ENCODE results near the gene GLIPR2. TPM values are rescaled to one million over a fixed set of nuclear protein-coding genes. Genes with fewer than 3 reads are reported as not detected.
A peak's percentile ranks its signal among the peaks of the same experiment; 100 is the strongest.
"Not testable (repeated sequence)": the region's sequence is repeated elsewhere in the genome, so short reads cannot be mapped to it uniquely, and the experiment has no call there.

Gene GLIPR2
- total RNA-seq, 1 donor from 2014 or later: 7.3 TPM

GRCh38 chr9:36154331-36154952, 17.9 kb downstream of the GLIPR2 start:
- no peaks in the 10 kb centered on the region for H3K4me1 Mint-ChIP-seq (ENCODE audit: low read depth)
- H3K27me3 Mint-ChIP-seq: no peaks in the 10 kb centered on the region
- H3K27ac Mint-ChIP-seq: peak overlapping the region; percentile 49
- no peak overlapping the region for H3K4me3 Mint-ChIP-seq (ENCODE audit: low read depth)
- TF ChIP-seq CTCF (IDR thresholded peaks at IDR 0.05; ENCODE audit: unreplicated experiment): no peak
- no peaks in the 10 kb centered on the region for H3K9me3 Mint-ChIP-seq (ENCODE audit: low read depth)
- H3K36me3 Mint-ChIP-seq (ENCODE audit: insufficient read depth): no peaks in the 10 kb centered on the region
- DNase-seq (ENCODE audit: low spot score, unreplicated experiment): no peak

DNA sequence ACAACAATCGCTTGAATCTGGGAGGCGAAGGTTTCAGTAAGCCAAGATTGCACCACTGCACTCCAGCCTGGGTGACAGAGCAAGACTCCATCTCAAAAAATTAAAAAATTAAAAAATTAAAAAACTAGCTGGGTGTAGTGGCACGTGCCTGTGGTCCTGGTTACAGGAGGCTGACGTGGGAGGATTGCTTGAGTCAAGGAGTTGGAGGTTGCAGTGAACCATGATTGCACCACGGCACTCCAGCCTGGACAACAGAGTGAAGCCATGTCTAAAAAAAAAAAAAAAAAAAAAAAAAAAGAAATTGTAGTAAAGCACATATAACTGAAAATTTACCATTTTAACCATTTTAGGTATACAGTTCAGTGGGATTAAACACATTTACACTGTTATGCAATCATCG, 19.6 kb downstream of the GLIPR2 start:
- Mint-ChIP-seq H3K27me3 (peaks cover 2% of the 10 kb centered on the region), H3K36me3 (ENCODE audit: insufficient read depth) (no peaks in the 10 kb centered on the region), H3K4me1 (ENCODE audit: low read depth) (no peaks in the 10 kb centered on the region), H3K27ac (no peak overlapping the region), H3K9me3 (ENCODE audit: low read depth) (no peaks in the 10 kb centered on the region), H3K4me3 (ENCODE audit: low read depth) (no peak overlapping the region)
- no peak for TF ChIP-seq CTCF (IDR thresholded peaks at IDR 0.05; ENCODE audit: unreplicated experiment)
- no peak for DNase-seq (ENCODE audit: low spot score, unreplicated experiment)

DNA sequence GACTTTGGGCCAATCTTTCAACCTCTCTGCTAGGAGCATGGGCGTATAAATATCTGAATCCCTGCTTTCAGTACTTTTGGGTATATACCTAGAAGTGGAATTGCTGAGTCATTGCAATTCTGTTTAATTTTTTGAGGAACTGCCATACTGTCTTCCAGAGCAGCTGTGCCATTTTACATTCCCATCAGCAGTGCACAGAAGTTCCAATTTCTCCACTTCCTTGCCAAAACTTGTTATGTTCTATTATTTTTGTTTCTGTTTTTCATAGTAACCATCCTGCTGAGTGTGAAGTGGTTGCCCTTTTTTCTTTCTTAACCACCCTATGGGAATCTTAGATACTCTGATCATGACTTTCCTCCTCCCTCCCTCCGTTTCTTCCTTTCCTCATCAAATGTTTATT, 21.6 kb downstream of the GLIPR2 start:
- H3K4me3 Mint-ChIP-seq (ENCODE audit: low read depth): no peak overlapping the region
- no peaks in the 10 kb centered on the region for H3K9me3 Mint-ChIP-seq (ENCODE audit: low read depth)
- TF ChIP-seq CTCF (IDR thresholded peaks at IDR 0.05; ENCODE audit: unreplicated experiment): no peak
- H3K36me3 Mint-ChIP-seq (ENCODE audit: insufficient read depth): no peaks in the 10 kb centered on the region
- H3K27me3 Mint-ChIP-seq: peaks cover 6% of the 10 kb centered on the region
- DNase-seq (ENCODE audit: low spot score, unreplicated experiment): no peak
- H3K27ac Mint-ChIP-seq: no peak overlapping the region
- H3K4me1 Mint-ChIP-seq (ENCODE audit: low read depth): peaks cover 4% of the 10 kb centered on the region

DNA sequence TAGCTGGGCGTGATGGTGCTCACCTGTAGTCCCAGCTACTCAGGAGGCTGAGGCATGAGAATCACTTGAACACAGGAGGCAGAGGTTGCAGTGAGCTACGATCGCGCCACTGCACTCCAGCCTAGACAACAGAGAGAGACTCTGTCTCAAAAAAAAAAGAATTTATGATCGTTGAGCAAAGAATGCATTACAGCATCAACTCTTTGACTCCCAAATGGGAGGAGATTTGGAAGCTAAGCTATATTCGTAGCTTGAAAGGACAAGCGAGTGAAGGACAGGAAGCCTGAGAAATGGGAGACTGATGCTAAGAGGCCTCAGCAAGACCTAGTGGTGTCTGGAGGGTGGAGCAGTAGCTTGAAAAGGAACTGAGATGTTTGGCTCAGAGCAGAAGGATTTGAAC, 22.4 kb downstream of the GLIPR2 start:
- H3K9me3 Mint-ChIP-seq (ENCODE audit: low read depth): no peaks in the 10 kb centered on the region
- peaks cover 6% of the 10 kb centered on the region for H3K27me3 Mint-ChIP-seq
- no peak overlapping the region for H3K4me3 Mint-ChIP-seq (ENCODE audit: low read depth)
- H3K4me1 Mint-ChIP-seq (ENCODE audit: low read depth): peaks cover 4% of the 10 kb centered on the region
- DNase-seq (ENCODE audit: low spot score, unreplicated experiment): no peak
- no peaks in the 10 kb centered on the region for H3K36me3 Mint-ChIP-seq (ENCODE audit: insufficient read depth)
- no peak overlapping the region for H3K27ac Mint-ChIP-seq
- no peak for TF ChIP-seq CTCF (IDR thresholded peaks at IDR 0.05; ENCODE audit: unreplicated experiment)

- H3K9me3 Mint-ChIP-seq (ENCODE audit: low read depth); H3K4me1 Mint-ChIP-seq (ENCODE audit: low read depth); H3K27me3 Mint-ChIP-seq; H3K4me3 Mint-ChIP-seq (ENCODE audit: low read depth); DNase-seq (ENCODE audit: low spot score, unreplicated experiment); H3K36me3 Mint-ChIP-seq (ENCODE audit: insufficient read depth); H3K27ac Mint-ChIP-seq: not testable (repeated sequence)
Observed at GRCh38 chr9:36159509-36159908, 23.0 kb downstream of the GLIPR2 start.

- not testable (repeated sequence) for H3K27ac Mint-ChIP-seq; H3K9me3 Mint-ChIP-seq (ENCODE audit: low read depth); H3K4me1 Mint-ChIP-seq (ENCODE audit: low read depth); DNase-seq (ENCODE audit: low spot score, unreplicated experiment); H3K4me3 Mint-ChIP-seq (ENCODE audit: low read depth); H3K36me3 Mint-ChIP-seq (ENCODE audit: insufficient read depth)
- peaks cover 10% of the 10 kb centered on the region for H3K27me3 Mint-ChIP-seq
Observed at GRCh38 chr9:36160126-36160525, 23.6 kb downstream of the GLIPR2 start.

Data from progenitor cell of endocrine pancreas (in vitro differentiated cells).